HepG2 (cell line): ENCODE data around the gene RRAD. TPM values are rescaled to one million over a fixed set of nuclear protein-coding genes. Genes with fewer than 3 reads are reported as not detected.

Source experiments
- ATF3 ChIP-seq: sonication (generic); formaldehyde crosslinking; IDR thresholded peaks from 2 replicates; pipeline ENCODE4 v1.4.0; 2020; ENCODE audit warnings: missing genetic modification reagents
- BORCS8-MEF2B ChIP-seq: sonication (generic); formaldehyde crosslinking; IDR thresholded peaks from 2 replicates; pipeline ENCODE4 v1.8.0; 2022; ENCODE audit warnings: mild to moderate bottlenecking, missing genetic modification reagents
- GTF2F1 ChIP-seq: fragments of 150-350 bp; IDR thresholded peaks from 2 replicates; pipeline ENCODE4 v1.6.1; 2014; ENCODE audit warnings: low read length
- MTA3 ChIP-seq: sonication (generic); formaldehyde crosslinking; IDR thresholded peaks from 2 replicates; pipeline ENCODE4 v1.4.0; 2020; ENCODE audit warnings: missing genetic modification reagents
- REXO4 ChIP-seq: sonication (generic); formaldehyde crosslinking; IDR thresholded peaks from 2 replicates; pipeline ENCODE4 v1.8.0; 2022; ENCODE audit warnings: missing genetic modification reagents, mild to moderate bottlenecking, borderline replicate concordance
- ZBTB3 ChIP-seq: sonication (generic); formaldehyde crosslinking; IDR thresholded peaks from 2 replicates; pipeline ENCODE4 v1.4.0; 2020; ENCODE audit warnings: low read depth, mild to moderate bottlenecking, moderate library complexity, missing genetic modification reagents, borderline replicate concordance
- ZFY ChIP-seq: sonication (generic); formaldehyde crosslinking; IDR thresholded peaks from 2 replicates; pipeline ENCODE4 v1.4.0; 2020; ENCODE audit warnings: missing genetic modification reagents
- ZMYM3 ChIP-seq: sonication (generic); formaldehyde crosslinking; IDR thresholded peaks from 2 replicates; pipeline ENCODE4 v1.5.1; 2020; ENCODE audit warnings: mild to moderate bottlenecking, missing genetic modification reagents
- ZNF329 ChIP-seq: sonication (generic); formaldehyde crosslinking; IDR thresholded peaks from 2 replicates; pipeline ENCODE4 v1.9.0; 2021; ENCODE audit warnings: low read depth, mild to moderate bottlenecking, missing genetic modification reagents
- ZNF563 ChIP-seq: sonication (generic); formaldehyde crosslinking; IDR thresholded peaks from 2 replicates; pipeline ENCODE4 v1.8.0; 2022; ENCODE audit warnings: mild to moderate bottlenecking, moderate library complexity, missing genetic modification reagents
- ZNF580 ChIP-seq: IDR thresholded peaks from 2 replicates; pipeline ENCODE4 v1.6.1; 2016; ENCODE audit warnings: low read depth, borderline replicate concordance
- ZNF589 ChIP-seq: sonication (generic); formaldehyde crosslinking; conservative IDR thresholded peaks from 2 replicates; pipeline ENCODE4 v1.8.0; 2022; ENCODE audit warnings: mild to moderate bottlenecking, moderate library complexity, missing genetic modification reagents
- ZNF670 ChIP-seq: sonication (generic); formaldehyde crosslinking; IDR thresholded peaks from 2 replicates; pipeline ENCODE4 v1.8.0; 2022; ENCODE audit warnings: mild to moderate bottlenecking, missing genetic modification reagents, borderline replicate concordance
- polyA plus RNA-seq, 8 experiments: library from polyadenylated mRNA; depleted of rRNA in 3 of 8; stranded (reverse) in 7 of 8; unstranded in 1 of 8; fragments of >200 nt; fragmentation: Illumina TruSeq in 4 of 8; extraction: Trizol in 4 of 8; gene quantifications; 2 replicates each; pipeline versions ENCODE4 v1.2.1 to v1.2.3, GENCODE V29; 2011 to 2016; ENCODE audit warnings: low read depth in 4 of 8, missing spikeins in 1 of 8, mixed read lengths in 1 of 8; ENCODE audit not compliant: insufficient read depth in 1 of 8
- total RNA-seq, 5 experiments: library from RNA; depleted of rRNA; stranded (reverse); fragments of >200 nt; fragmentation: Illumina TruSeq; extraction: Trizol; gene quantifications; 2 replicates each; pipeline ENCODE4 v1.2.3, GENCODE V29; 2016; ENCODE audit warnings: low read depth in 1 of 5
- TF ChIP-seq, protein P1 (sequence below): IDR thresholded peaks from 2 replicates; pipeline ENCODE4 v1.6.1; 2016; ENCODE audit warnings: missing biosample characterization, missing genetic modification reagents, low read depth
- TF ChIP-seq, protein P2 (sequence below): sonication (generic); formaldehyde crosslinking; IDR thresholded peaks from 2 replicates; pipeline ENCODE4 v1.4.0; 2020; ENCODE audit warnings: missing genetic modification reagents, mild to moderate bottlenecking, borderline replicate concordance
- TF ChIP-seq, protein P3 (sequence below): sonication (generic); formaldehyde crosslinking; IDR thresholded peaks from 2 replicates; pipeline ENCODE4 v1.5.1; 2020; ENCODE audit warnings: mild to moderate bottlenecking, missing genetic modification reagents, moderate library complexity
- TF ChIP-seq, protein P4 (sequence below): sonication (generic); formaldehyde crosslinking; IDR thresholded peaks from 2 replicates; pipeline ENCODE4 v1.8.1; 2022; ENCODE audit warnings: low read depth, mild to moderate bottlenecking, missing genetic modification reagents
- TF ChIP-seq, protein P5 (sequence below): sonication (generic); formaldehyde crosslinking; IDR thresholded peaks from 2 replicates; pipeline ENCODE4 v1.8.1; 2023; ENCODE audit warnings: missing genetic modification reagents, mild to moderate bottlenecking, borderline replicate concordance
- TF ChIP-seq, protein P6 (sequence below): sonication (generic); formaldehyde crosslinking; IDR thresholded peaks from 2 replicates; pipeline ENCODE4 v1.8.0; 2022; ENCODE audit warnings: mild to moderate bottlenecking, missing genetic modification reagents; ENCODE audit not compliant: insufficient replicate concordance

The RRAD gene
- total and polyA plus RNA-seq, 2 of the 13 experiments (the other 11 are each of a cell fraction or from before 2014, with no cell fraction given), result 0.80 to 1.1 TPM

- TF ChIP-seq ATF3 (CRISPR knock-in tag) (peak; percentile 56), ZNF563 (peak; percentile 91), ZBTB3 (0 out of 2 replicates have a peak, but pooled peaks have one; percentile 21), ZNF670 (CRISPR knock-in tag) (no peak; the same call in none of the 2 replicates), BORCS8-MEF2B (CRISPR knock-in tag) (peak; percentile 94), ZFY (CRISPR knock-in tag) (peak; percentile 99), ZNF329 (CRISPR knock-in tag) (peak; percentile 80; the same call in 1 of the 2 replicates), REXO4 (CRISPR knock-in tag) (0 out of 2 replicates have a peak, but pooled peaks have one; percentile 76), GTF2F1 (no peak), MTA3 (CRISPR knock-in tag) (no peak), ZNF580 (CRISPR knock-in tag) (peak; percentile 93), ZMYM3 (CRISPR knock-in tag) (peak; percentile 87), ZNF589 (CRISPR knock-in tag) (peak; percentile 95; the same call in 1 of the 2 replicates)
- TF ChIP-seq, protein P1, sequence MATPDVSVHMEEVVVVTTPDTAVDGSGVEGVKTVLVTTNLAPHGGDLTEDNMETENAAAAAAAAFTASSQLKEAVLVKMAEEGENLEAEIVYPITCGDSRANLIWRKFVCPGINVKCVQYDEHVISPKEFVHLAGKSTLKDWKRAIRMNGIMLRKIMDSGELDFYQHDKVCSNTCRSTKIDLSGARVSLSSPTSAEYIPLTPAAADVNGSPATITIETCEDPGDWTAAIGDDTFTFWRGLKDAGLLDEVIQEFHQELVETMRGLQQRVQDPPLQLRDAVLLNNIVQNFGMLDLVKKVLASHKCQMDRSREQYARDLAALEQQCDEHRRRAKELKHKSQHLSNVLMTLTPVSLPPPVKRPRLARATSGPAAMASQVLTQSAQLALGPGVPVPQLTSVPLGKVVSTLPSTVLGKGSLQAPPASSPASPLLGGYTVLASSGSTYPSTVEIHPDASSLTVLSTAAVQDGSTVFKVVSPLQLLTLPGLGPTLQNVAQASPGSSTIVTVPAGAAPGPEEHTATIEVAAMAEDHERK, result no peak
- TF ChIP-seq, protein P2, sequence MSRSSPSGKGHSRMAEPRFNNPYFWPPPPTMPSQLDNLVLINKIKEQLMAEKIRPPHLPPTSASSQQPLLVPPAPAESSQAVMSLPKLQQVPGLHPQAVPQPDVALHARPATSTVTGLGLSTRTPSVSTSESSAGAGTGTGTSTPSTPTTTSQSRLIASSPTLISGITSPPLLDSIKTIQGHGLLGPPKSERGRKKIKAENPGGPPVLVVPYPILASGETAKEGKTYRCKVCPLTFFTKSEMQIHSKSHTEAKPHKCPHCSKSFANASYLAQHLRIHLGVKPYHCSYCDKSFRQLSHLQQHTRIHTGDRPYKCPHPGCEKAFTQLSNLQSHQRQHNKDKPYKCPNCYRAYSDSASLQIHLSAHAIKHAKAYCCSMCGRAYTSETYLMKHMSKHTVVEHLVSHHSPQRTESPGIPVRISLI (CRISPR knock-in tag), result no peak
- TF ChIP-seq, protein P3, sequence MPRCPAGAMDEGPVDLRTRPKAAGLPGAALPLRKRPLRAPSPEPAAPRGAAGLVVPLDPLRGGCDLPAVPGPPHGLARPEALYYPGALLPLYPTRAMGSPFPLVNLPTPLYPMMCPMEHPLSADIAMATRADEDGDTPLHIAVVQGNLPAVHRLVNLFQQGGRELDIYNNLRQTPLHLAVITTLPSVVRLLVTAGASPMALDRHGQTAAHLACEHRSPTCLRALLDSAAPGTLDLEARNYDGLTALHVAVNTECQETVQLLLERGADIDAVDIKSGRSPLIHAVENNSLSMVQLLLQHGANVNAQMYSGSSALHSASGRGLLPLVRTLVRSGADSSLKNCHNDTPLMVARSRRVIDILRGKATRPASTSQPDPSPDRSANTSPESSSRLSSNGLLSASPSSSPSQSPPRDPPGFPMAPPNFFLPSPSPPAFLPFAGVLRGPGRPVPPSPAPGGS (CRISPR knock-in tag), result peak; percentile 70; the same call in 1 of the 2 replicates
- TF ChIP-seq, protein P4, sequence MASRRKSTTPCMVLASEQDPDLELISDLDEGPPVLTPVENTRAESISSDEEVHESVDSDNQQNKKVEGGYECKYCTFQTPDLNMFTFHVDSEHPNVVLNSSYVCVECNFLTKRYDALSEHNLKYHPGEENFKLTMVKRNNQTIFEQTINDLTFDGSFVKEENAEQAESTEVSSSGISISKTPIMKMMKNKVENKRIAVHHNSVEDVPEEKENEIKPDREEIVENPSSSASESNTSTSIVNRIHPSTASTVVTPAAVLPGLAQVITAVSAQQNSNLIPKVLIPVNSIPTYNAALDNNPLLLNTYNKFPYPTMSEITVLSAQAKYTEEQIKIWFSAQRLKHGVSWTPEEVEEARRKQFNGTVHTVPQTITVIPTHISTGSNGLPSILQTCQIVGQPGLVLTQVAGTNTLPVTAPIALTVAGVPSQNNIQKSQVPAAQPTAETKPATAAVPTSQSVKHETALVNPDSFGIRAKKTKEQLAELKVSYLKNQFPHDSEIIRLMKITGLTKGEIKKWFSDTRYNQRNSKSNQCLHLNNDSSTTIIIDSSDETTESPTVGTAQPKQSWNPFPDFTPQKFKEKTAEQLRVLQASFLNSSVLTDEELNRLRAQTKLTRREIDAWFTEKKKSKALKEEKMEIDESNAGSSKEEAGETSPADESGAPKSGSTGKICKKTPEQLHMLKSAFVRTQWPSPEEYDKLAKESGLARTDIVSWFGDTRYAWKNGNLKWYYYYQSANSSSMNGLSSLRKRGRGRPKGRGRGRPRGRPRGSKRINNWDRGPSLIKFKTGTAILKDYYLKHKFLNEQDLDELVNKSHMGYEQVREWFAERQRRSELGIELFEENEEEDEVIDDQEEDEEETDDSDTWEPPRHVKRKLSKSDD (CRISPR knock-in tag), result peak; percentile 86; the same call in 1 of the 2 replicates
- TF ChIP-seq, protein P5, sequence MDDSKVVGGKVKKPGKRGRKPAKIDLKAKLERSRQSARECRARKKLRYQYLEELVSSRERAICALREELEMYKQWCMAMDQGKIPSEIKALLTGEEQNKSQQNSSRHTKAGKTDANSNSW (CRISPR knock-in tag), result no peak
- TF ChIP-seq, protein P6, sequence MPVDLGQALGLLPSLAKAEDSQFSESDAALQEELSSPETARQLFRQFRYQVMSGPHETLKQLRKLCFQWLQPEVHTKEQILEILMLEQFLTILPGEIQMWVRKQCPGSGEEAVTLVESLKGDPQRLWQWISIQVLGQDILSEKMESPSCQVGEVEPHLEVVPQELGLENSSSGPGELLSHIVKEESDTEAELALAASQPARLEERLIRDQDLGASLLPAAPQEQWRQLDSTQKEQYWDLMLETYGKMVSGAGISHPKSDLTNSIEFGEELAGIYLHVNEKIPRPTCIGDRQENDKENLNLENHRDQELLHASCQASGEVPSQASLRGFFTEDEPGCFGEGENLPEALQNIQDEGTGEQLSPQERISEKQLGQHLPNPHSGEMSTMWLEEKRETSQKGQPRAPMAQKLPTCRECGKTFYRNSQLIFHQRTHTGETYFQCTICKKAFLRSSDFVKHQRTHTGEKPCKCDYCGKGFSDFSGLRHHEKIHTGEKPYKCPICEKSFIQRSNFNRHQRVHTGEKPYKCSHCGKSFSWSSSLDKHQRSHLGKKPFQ (CRISPR knock-in tag), result peak; percentile 78
Measured at GRCh38 chr16:66934138-66934838, 9.0 kb upstream of the RRAD start, which contains the start of gene CIAO2B (continued).
